ENCODE data around the gene ALKAL2.
"Not testable (repeated sequence)": the region's sequence is repeated elsewhere in the genome, so short reads cannot be mapped to it uniquely, and the experiment has no call there.

The ALKAL2 gene

GRCh38 chr2:287911-288757 is at the start of gene ALKAL2:
ALKAL2 (minus strand) TSS chr2:288091; CDS start chr2:287835, 256 bp downstream.
- no peak for DNase-seq (ENCODE audit: low spot score)

GRCh38 chr2:336949-337348 is 49.1 kb upstream of the ALKAL2 start:
- DNase-seq (ENCODE audit: low spot score), result not testable (repeated sequence)

GRCh38 chr2:336360-336759 is 48.5 kb upstream of the ALKAL2 start:
- DNase-seq (ENCODE audit: low spot score), result no peak

GRCh38 chr2:332592-332991 is 44.7 kb upstream of the ALKAL2 start:
- DNase-seq (ENCODE audit: low spot score), result peak; percentile 9

- DNase-seq (ENCODE audit: low spot score), result no peak
These were observed 40.9 kb upstream of the ALKAL2 start for GRCh38 chr2:328761-329160.

- DNase-seq (ENCODE audit: low spot score), result no peak
These were observed 35.1 kb upstream of the ALKAL2 start for GRCh38 chr2:323035-323434.

GRCh38 chr2:322326-322725 is 34.4 kb upstream of the ALKAL2 start:
- no peak for DNase-seq (ENCODE audit: low spot score)

GRCh38 chr2:320561-320960 is 32.7 kb upstream of the ALKAL2 start:
- no peak for DNase-seq (ENCODE audit: low spot score)

- no peak for DNase-seq (ENCODE audit: low spot score)
These were observed 31.2 kb upstream of the ALKAL2 start for GRCh38 chr2:319059-319600.

GRCh38 chr2:317501-318424 is 29.9 kb upstream of the ALKAL2 start:
- no peak for DNase-seq (ENCODE audit: low spot score)

GRCh38 chr2:316381-316780 is 28.5 kb upstream of the ALKAL2 start:
- no peak for DNase-seq (ENCODE audit: low spot score)

- not testable (repeated sequence) for DNase-seq (ENCODE audit: low spot score)
These were observed 28.0 kb upstream of the ALKAL2 start for GRCh38 chr2:315925-316324.

- DNase-seq (ENCODE audit: low spot score), result no peak
These were observed 26.9 kb upstream of the ALKAL2 start for GRCh38 chr2:314561-315336.

GRCh38 chr2:313991-314390 is 26.1 kb upstream of the ALKAL2 start:
- no peak for DNase-seq (ENCODE audit: low spot score)

- DNase-seq (ENCODE audit: low spot score), result no peak
These were observed 23.1 kb upstream of the ALKAL2 start for GRCh38 chr2:310994-311393.

GRCh38 chr2:309954-310510 is 22.1 kb upstream of the ALKAL2 start:
- no peak for DNase-seq (ENCODE audit: low spot score)

- no peak for DNase-seq (ENCODE audit: low spot score)
These were observed 21.5 kb upstream of the ALKAL2 start for GRCh38 chr2:309148-309953.

GRCh38 chr2:305366-305765 is 17.5 kb upstream of the ALKAL2 start:
- DNase-seq (ENCODE audit: low spot score), result no peak

GRCh38 chr2:296354-296753 is 8.5 kb upstream of the ALKAL2 start:
- DNase-seq (ENCODE audit: low spot score), result no peak

- DNase-seq (ENCODE audit: low spot score), result no peak
These were observed 7.2 kb upstream of the ALKAL2 start for GRCh38 chr2:295090-295489.

Measured in NAMALWA (cell line).